ENCODE data around the gene TNFSF13B.
"Not testable (repeated sequence)": the region's sequence is repeated elsewhere in the genome, so short reads cannot be mapped to it uniquely, and the experiment has no call there.

TNFSF13B gene

DNA sequence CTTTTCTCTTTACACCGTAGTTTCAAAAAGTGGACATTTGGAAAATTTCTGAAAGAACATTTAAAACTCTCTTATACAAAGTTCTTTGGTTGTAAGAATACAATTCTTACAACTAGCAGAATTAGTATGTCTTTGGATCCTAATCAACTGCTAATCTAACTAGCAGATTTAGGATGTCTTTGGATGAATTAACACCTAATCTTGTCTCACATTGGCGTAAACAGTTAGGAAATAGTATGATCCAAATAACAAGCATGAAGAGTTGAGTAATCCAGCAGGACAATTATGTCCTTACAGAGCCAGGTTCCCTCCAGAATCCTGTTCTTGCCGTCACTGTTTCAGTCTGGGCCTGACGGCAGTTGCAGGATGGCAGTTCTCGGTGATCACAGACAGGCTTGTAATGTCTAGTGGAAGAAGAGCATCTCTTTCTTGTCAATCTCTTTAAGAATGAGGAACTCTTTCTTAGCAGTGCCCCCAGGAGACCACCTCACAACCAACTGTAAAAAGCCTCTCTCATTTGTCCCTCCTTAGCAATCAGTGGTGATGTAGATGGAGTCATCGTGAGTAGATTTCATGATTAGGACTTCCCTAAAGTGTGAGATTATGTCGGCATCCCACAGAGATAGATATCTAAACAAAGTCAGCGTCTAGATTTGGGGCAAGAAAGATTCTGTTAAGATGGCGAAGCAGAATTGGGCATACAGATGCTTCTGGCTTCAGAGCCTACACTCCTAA lies 5.7 kb upstream of the TNFSF13B start:
- Histone ChIP-seq H3F3A (ENCODE audit: insufficient read depth, low read length) (no peaks in the 10 kb centered on the region), H3K27me3 (ENCODE audit: insufficient read depth, low read length) (no peaks in the 10 kb centered on the region), H3K27ac (ENCODE audit: low read depth, low read length, poor library complexity, severe bottlenecking) (no peak overlapping the region), H3K9me3 (ENCODE audit: low read length) (no peaks in the 10 kb centered on the region), H3K79me2 (ENCODE audit: insufficient read depth, low read length) (no peaks in the 10 kb centered on the region), H3K4me1 (ENCODE audit: insufficient read depth, low read length, severe bottlenecking) (no peaks in the 10 kb centered on the region), H3K9me2 (ENCODE audit: low read depth, low read length) (no peaks in the 10 kb centered on the region), H3K36me3 (ENCODE audit: insufficient read depth, low read length) (no peaks in the 10 kb centered on the region), H3K9ac (ENCODE audit: low read length) (no peak overlapping the region), H4K20me1 (ENCODE audit: insufficient read depth, low read length) (no peaks in the 10 kb centered on the region), H3K4me2 (ENCODE audit: low read length) (no peak overlapping the region), H2AFZ (ENCODE audit: low read length) (no peak overlapping the region), H3K4me3 (ENCODE audit: low read depth, low read length, poor library complexity, severe bottlenecking) (no peak overlapping the region)
- TF ChIP-seq, protein P1, sequence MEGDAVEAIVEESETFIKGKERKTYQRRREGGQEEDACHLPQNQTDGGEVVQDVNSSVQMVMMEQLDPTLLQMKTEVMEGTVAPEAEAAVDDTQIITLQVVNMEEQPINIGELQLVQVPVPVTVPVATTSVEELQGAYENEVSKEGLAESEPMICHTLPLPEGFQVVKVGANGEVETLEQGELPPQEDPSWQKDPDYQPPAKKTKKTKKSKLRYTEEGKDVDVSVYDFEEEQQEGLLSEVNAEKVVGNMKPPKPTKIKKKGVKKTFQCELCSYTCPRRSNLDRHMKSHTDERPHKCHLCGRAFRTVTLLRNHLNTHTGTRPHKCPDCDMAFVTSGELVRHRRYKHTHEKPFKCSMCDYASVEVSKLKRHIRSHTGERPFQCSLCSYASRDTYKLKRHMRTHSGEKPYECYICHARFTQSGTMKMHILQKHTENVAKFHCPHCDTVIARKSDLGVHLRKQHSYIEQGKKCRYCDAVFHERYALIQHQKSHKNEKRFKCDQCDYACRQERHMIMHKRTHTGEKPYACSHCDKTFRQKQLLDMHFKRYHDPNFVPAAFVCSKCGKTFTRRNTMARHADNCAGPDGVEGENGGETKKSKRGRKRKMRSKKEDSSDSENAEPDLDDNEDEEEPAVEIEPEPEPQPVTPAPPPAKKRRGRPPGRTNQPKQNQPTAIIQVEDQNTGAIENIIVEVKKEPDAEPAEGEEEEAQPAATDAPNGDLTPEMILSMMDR (IDR thresholded peaks at IDR 0.05; ENCODE audit: low read length) = no peak
- TF ChIP-seq EZH2 (IDR thresholded peaks at IDR 0.05; ENCODE audit: borderline replicate concordance, low read length) = no peak

DNA sequence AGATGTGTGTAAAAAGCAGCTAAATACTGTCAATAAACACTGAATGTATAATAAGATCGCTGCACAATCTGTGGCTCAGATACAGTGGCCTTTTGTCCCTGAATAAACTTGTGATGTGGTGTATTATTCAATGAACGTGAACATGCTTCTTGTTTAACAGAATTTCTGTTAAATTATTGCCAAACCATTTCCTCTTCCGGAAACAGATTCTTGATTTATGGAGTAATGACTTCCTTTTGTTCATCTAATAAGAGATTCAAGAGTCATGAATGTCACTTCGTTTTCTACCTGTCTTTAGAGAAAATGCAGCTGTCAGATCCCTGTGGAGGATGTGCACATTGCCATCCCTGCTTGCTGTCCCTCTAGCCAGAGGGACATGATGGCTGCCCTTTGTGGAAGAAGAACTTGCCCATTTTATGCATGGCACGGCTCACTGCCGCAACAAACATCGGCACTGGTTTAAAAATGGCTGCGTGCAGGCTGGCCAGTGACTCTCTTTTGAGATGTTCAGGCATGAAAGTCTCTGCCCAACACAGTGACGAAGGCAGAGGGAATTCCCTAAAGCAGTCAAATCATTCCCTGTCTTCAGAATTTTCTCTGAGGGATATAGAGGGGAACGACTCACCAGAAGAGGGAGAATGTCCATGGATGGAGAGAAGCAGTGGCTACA lies 3.1 kb upstream of the TNFSF13B start:
- Histone ChIP-seq H3K4me1 (ENCODE audit: insufficient read depth, low read length, severe bottlenecking) (no peaks in the 10 kb centered on the region), H3F3A (ENCODE audit: insufficient read depth, low read length) (no peaks in the 10 kb centered on the region), H3K9me2 (ENCODE audit: low read depth, low read length) (no peaks in the 10 kb centered on the region), H3K27me3 (ENCODE audit: insufficient read depth, low read length) (no peaks in the 10 kb centered on the region), H3K79me2 (ENCODE audit: insufficient read depth, low read length) (no peaks in the 10 kb centered on the region), H3K4me2 (ENCODE audit: low read length) (no peak overlapping the region), H2AFZ (ENCODE audit: low read length) (no peak overlapping the region), H3K9me3 (ENCODE audit: low read length) (no peaks in the 10 kb centered on the region), H3K27ac (ENCODE audit: low read depth, low read length, poor library complexity, severe bottlenecking) (no peak overlapping the region), H3K36me3 (ENCODE audit: insufficient read depth, low read length) (no peaks in the 10 kb centered on the region), H4K20me1 (ENCODE audit: insufficient read depth, low read length) (no peaks in the 10 kb centered on the region), H3K4me3 (ENCODE audit: low read depth, low read length, poor library complexity, severe bottlenecking) (no peak overlapping the region), H3K9ac (ENCODE audit: low read length) (no peak overlapping the region)
- TF ChIP-seq, protein P1 (IDR thresholded peaks at IDR 0.05; ENCODE audit: low read length) = no peak
- no peak for TF ChIP-seq EZH2 (IDR thresholded peaks at IDR 0.05; ENCODE audit: borderline replicate concordance, low read length)

DNA sequence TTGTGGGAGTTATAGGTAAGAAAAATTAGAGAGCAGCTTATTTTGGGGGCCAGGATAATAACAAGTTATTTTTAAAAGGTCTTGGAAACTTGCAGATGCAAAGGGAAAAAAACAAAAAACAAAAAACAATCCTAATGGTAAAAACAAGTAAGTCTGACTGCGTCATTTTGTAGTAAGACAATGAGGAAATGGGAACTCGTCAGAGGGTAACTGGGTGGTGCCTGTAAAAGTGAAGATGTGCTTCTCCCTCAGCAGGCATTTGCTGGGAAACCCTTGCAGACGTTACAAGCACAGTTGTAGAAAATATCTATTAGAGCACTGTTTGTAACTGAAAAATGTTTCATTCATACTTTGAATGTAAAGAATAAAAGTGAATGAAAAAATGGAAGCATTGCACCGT lies 2.2 kb upstream of the TNFSF13B start:
- Histone ChIP-seq H3F3A (ENCODE audit: insufficient read depth, low read length) (no peaks in the 10 kb centered on the region), H3K27me3 (ENCODE audit: insufficient read depth, low read length) (no peaks in the 10 kb centered on the region), H3K36me3 (ENCODE audit: insufficient read depth, low read length) (no peaks in the 10 kb centered on the region), H4K20me1 (ENCODE audit: insufficient read depth, low read length) (no peaks in the 10 kb centered on the region), H3K4me3 (ENCODE audit: low read depth, low read length, poor library complexity, severe bottlenecking) (no peak overlapping the region), H2AFZ (ENCODE audit: low read length) (no peak overlapping the region), H3K4me1 (ENCODE audit: insufficient read depth, low read length, severe bottlenecking) (no peaks in the 10 kb centered on the region), H3K4me2 (ENCODE audit: low read length) (no peak overlapping the region), H3K27ac (ENCODE audit: low read depth, low read length, poor library complexity, severe bottlenecking) (no peak overlapping the region), H3K9me3 (ENCODE audit: low read length) (no peaks in the 10 kb centered on the region), H3K9me2 (ENCODE audit: low read depth, low read length) (no peaks in the 10 kb centered on the region), H3K9ac (ENCODE audit: low read length) (no peak overlapping the region), H3K79me2 (ENCODE audit: insufficient read depth, low read length) (no peaks in the 10 kb centered on the region)
- TF ChIP-seq, protein P1 (IDR thresholded peaks at IDR 0.05; ENCODE audit: low read length) = no peak
- no peak for TF ChIP-seq EZH2 (IDR thresholded peaks at IDR 0.05; ENCODE audit: borderline replicate concordance, low read length)

DNA sequence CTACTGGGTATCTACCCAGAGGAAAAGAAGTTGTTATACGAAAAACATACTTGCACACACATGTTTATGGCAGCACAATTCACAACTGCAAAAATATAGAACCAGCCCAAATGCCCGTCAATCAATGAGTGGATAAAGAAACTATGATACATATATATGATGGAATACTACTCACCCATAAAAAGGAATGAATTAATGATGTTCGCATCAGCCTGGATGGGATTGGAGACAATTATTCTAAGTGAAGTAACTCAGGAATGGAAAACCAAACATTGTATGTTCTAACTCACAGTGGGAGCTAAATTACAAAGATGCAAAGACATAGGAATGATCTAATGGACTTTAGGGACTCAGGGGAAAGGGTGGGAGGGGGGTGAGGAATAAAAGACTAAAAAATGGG lies 1.7 kb upstream of the TNFSF13B start:
- not testable (repeated sequence) for H3K79me2 ChIP-seq (ENCODE audit: insufficient read depth, low read length); H3K27ac ChIP-seq (ENCODE audit: low read depth, low read length, poor library complexity, severe bottlenecking); H3K9me2 ChIP-seq (ENCODE audit: low read depth, low read length); H3K4me3 ChIP-seq (ENCODE audit: low read depth, low read length, poor library complexity, severe bottlenecking); H3K36me3 ChIP-seq (ENCODE audit: insufficient read depth, low read length); H3K27me3 ChIP-seq (ENCODE audit: insufficient read depth, low read length); H3K9me3 ChIP-seq (ENCODE audit: low read length); H3F3A ChIP-seq (ENCODE audit: insufficient read depth, low read length); H4K20me1 ChIP-seq (ENCODE audit: insufficient read depth, low read length); H3K4me2 ChIP-seq (ENCODE audit: low read length); H3K4me1 ChIP-seq (ENCODE audit: insufficient read depth, low read length, severe bottlenecking); H3K9ac ChIP-seq (ENCODE audit: low read length); H2AFZ ChIP-seq (ENCODE audit: low read length)
